Liver (tissue), 9 donors: ENCODE data around the gene TMEM165. TPM values are rescaled to one million over a fixed set of nuclear protein-coding genes. Genes with fewer than 3 reads are reported as not detected.

ENCODE experiments used
- DNase-seq: peaks from one replicate; pipeline ENCODE4 v3.0.0-alpha.2; 2017; ENCODE audit warnings: low spot score
- H3K27ac ChIP-seq, 2 donors: one replicate each; pipeline ENCODE4 v1.7.0; 2013; ENCODE audit warnings: inconsistent platforms in 2 of 2, low read length in 2 of 2, control low read depth in 1 of 2, low read depth in 1 of 2, mild to moderate bottlenecking in 1 of 2
- H3K27me3 ChIP-seq, 4 donors: one replicate each; pipeline versions ENCODE4 v1.6.1 to v1.7.0; 2013; ENCODE audit warnings: low read length in 3 of 4, inconsistent platforms in 1 of 4, mild to moderate bottlenecking in 1 of 4, moderate library complexity in 1 of 4; ENCODE audit not compliant: control insufficient read depth in 4 of 4, insufficient read depth in 4 of 4
- H3K36me3 ChIP-seq, 4 donors: one replicate each; pipeline versions ENCODE4 v1.6.1 to v1.7.0; 2013; ENCODE audit warnings: low read length in 3 of 4, mild to moderate bottlenecking in 3 of 4, low read depth in 1 of 4, moderate library complexity in 1 of 4; ENCODE audit not compliant: control insufficient read depth in 4 of 4, insufficient read depth in 3 of 4
- H3K4me1 ChIP-seq, 4 donors: one replicate each; pipeline versions ENCODE4 v1.6.1 to v1.7.0; 2013; ENCODE audit warnings: low read length in 3 of 4, mild to moderate bottlenecking in 3 of 4, moderate library complexity in 1 of 4; ENCODE audit not compliant: control insufficient read depth in 4 of 4, insufficient read depth in 4 of 4
- H3K4me3 ChIP-seq, 3 donors: one replicate each; pipeline versions ENCODE4 v1.6.1 to v1.7.0; 2013; ENCODE audit warnings: low read length in 3 of 3, control low read depth in 1 of 3, low read depth in 1 of 3, mild to moderate bottlenecking in 1 of 3
- H3K9ac ChIP-seq, 2 donors: one replicate each; pipeline ENCODE4 v1.7.0; 2013; ENCODE audit warnings: low read length in 2 of 2, mild to moderate bottlenecking in 2 of 2, moderate library complexity in 2 of 2, control low read depth in 1 of 2, low read depth in 1 of 2
- H3K9me3 ChIP-seq, 4 donors: one replicate each; pipeline versions ENCODE4 v1.6.1 to v1.7.0; 2013; ENCODE audit warnings: low read length in 3 of 4; ENCODE audit not compliant: control insufficient read depth in 4 of 4
- ATF3 ChIP-seq: IDR thresholded peaks from 2 replicates; pipeline ENCODE4 v1.6.1; 2016; ENCODE audit warnings: antibody characterized with exemption
- CTCF ChIP-seq: fragments of 150-350 bp; IDR thresholded peaks from 2 replicates; pipeline ENCODE4 v1.5.1; 2017; ENCODE audit warnings: improper control_type of control experiment, low read depth, low read length; ENCODE audit not compliant: missing input control
- EGR1 ChIP-seq, 2 donors: IDR thresholded peaks; 2 replicates each; pipeline ENCODE4 v1.6.1; 2016 to 2018; ENCODE audit warnings: antibody characterized with exemption in 2 of 2, low read depth in 2 of 2
- FOXA1 ChIP-seq: IDR thresholded peaks from 2 replicates; pipeline ENCODE4 v1.6.1; 2016; ENCODE audit warnings: antibody characterized with exemption
- FOXA2 ChIP-seq: IDR thresholded peaks from 2 replicates; pipeline ENCODE4 v1.6.1; 2016; ENCODE audit warnings: antibody characterized with exemption
- GABPA ChIP-seq, 2 donors: IDR thresholded peaks in 1 of 2; conservative IDR thresholded peaks in 1 of 2; 2 replicates each; pipeline ENCODE4 v1.6.1; 2016; ENCODE audit warnings: antibody characterized with exemption in 2 of 2, mild to moderate bottlenecking in 1 of 2, moderate library complexity in 1 of 2
- HNF4A ChIP-seq, 2 donors: conservative IDR thresholded peaks; 2 replicates each; pipeline ENCODE4 v1.6.1; 2016; ENCODE audit warnings: antibody characterized with exemption in 2 of 2, mild to moderate bottlenecking in 2 of 2
- JUND ChIP-seq, 2 donors: IDR thresholded peaks; 2 replicates each; pipeline ENCODE4 v1.6.1; 2016; ENCODE audit warnings: antibody characterized with exemption in 2 of 2
- MAX ChIP-seq: IDR thresholded peaks from 2 replicates; pipeline ENCODE4 v1.6.1; 2016; ENCODE audit warnings: antibody characterized with exemption
- NR2F2 ChIP-seq: IDR thresholded peaks from 2 replicates; pipeline ENCODE4 v1.6.1; 2016; ENCODE audit warnings: antibody characterized with exemption
- RAD21 ChIP-seq, 2 donors: IDR thresholded peaks; 2 replicates each; pipeline ENCODE4 v1.6.1; 2016; ENCODE audit warnings: antibody characterized with exemption in 2 of 2, mild to moderate bottlenecking in 2 of 2
- RXRA ChIP-seq, 2 donors: IDR thresholded peaks; 2 replicates each; pipeline ENCODE4 v1.6.1; 2017 to 2018; ENCODE audit warnings: antibody characterized with exemption in 2 of 2, mild to moderate bottlenecking in 1 of 2
- SP1 ChIP-seq: IDR thresholded peaks from 2 replicates; pipeline ENCODE4 v1.6.1; 2018; ENCODE audit warnings: antibody characterized with exemption, mild to moderate bottlenecking
- TAF1 ChIP-seq: conservative IDR thresholded peaks from 2 replicates; pipeline ENCODE4 v1.6.1; 2016; ENCODE audit warnings: antibody characterized with exemption, mild to moderate bottlenecking
- ZBTB33 ChIP-seq: IDR thresholded peaks from 2 replicates; pipeline ENCODE4 v1.6.1; 2016; ENCODE audit warnings: antibody characterized with exemption
- WGBS: extraction: QIAGEN DNeasy Blood & Tissue Kit; methylation state at CpG from one replicate; pipeline ENCODE4 v1.1.7; 2013; 5-methylcytosine and 5-hydroxymethylcytosine counted together
- polyA plus RNA-seq, 2 donors: library from polyadenylated mRNA; stranded (reverse) in 1 of 2; unstranded in 1 of 2; fragments of 200-250 nt in 1 of 2; fragments of >200 nt in 1 of 2; fragmentation: Nextera tagmentation in 1 of 2; extraction: Ambion mirVana in 1 of 2; gene quantifications; one replicate each; pipeline versions ENCODE4 v1.2.1 to v1.2.3, GENCODE V29; 2013 to 2015
- total RNA-seq, 2 donors: library from RNA; depleted of rRNA; stranded (reverse); fragments of >200 nt; gene quantifications; one replicate each; pipeline ENCODE4 v1.2.3, GENCODE V29; 2014
- donor health status: healthy.
- donor health status: healthy.
- donor health status: healthy.
- donor health status: healthy.
- donor health status: healthy.

TMEM165 gene
- total and polyA plus RNA-seq, 4 donors: 16.4 to 42.1 (median 29.1) TPM

GRCh38 chr4:55364691-55365344 lies 30.9 kb upstream of the TMEM165 start:
- Histone ChIP-seq H3K36me3 (no peaks in the 10 kb centered on the region), H3K27ac (no peak overlapping the region), H3K9ac (no peak overlapping the region), H3K4me3 (no peak overlapping the region), H3K9me3 (no peaks in the 10 kb centered on the region), H3K4me1 (no peaks in the 10 kb centered on the region), H3K27me3 (no peaks in the 10 kb centered on the region)
- 93% methylated on average over 9 of the region's 9 CpGs for WGBS
- TF ChIP-seq TAF1: no peak
- TF ChIP-seq SP1: no peak
- TF ChIP-seq RAD21 (IDR thresholded peaks at IDR 0.05): no peak
- TF ChIP-seq EGR1 (IDR thresholded peaks at IDR 0.05; ENCODE audit: low read depth in 2 of 2): no peak
- no peak for TF ChIP-seq NR2F2
- DNase-seq: no peak

GRCh38 chr4:55365345-55365728 lies 30.4 kb upstream of the TMEM165 start:
- WGBS: 95% methylated on average over 7 of the region's 7 CpGs
- Histone ChIP-seq H3K4me3 (no peak overlapping the region), H3K9ac (no peak overlapping the region), H3K36me3 (no peaks in the 10 kb centered on the region), H3K27ac (no peak overlapping the region), H3K4me1 (no peaks in the 10 kb centered on the region), H3K9me3 (no peaks in the 10 kb centered on the region), H3K27me3 (no peaks in the 10 kb centered on the region)
- TF ChIP-seq HNF4A (conservative IDR thresholded peaks at IDR 0.05) (no peak), CTCF (no peak), EGR1 (IDR thresholded peaks at IDR 0.05; ENCODE audit: low read depth in 2 of 2) (no peak), MAX (no peak), JUND (IDR thresholded peaks at IDR 0.05) (no peak), ATF3 (no peak), FOXA2 (no peak), TAF1 (no peak), GABPA (IDR thresholded peaks at IDR 0.05 in 1 of 2, conservative IDR thresholded peaks at IDR 0.05 in 1 of 2) (no peak), SP1 (no peak), RAD21 (IDR thresholded peaks at IDR 0.05) (no peak), ZBTB33 (no peak), FOXA1 (no peak), NR2F2 (no peak), RXRA (IDR thresholded peaks at IDR 0.05) (no peak)
- DNase-seq: no peak
